Cardiac muscle cell (in vitro differentiated cells and primary cell): Measurements from ENCODE around the gene CACNB4. TPM values are rescaled to one million over a fixed set of nuclear protein-coding genes. Genes with fewer than 3 reads are reported as not detected.

Experiments used
- DNase-seq, 2 donors: peaks; one replicate each; pipeline versions ENCODE4 v3.0.0 to v3.0.0-alpha.2; 2010 to 2017; ENCODE audit warnings: low read depth in 1 of 2, low spot score in 1 of 2
- H3K27ac ChIP-seq: fragments of 200-600 bp; sonication (generic); 2 replicates; pipeline ENCODE4 v1.5.1; 2016
- H3K27me3 ChIP-seq: fragments of 200-600 bp; sonication (generic); 2 replicates; pipeline ENCODE4 v1.6.0; 2016; ENCODE audit warnings: control low read depth
- H3K36me3 ChIP-seq: fragments of 200-600 bp; sonication (generic); 2 replicates; pipeline ENCODE4 v1.5.1; 2016; ENCODE audit warnings: control low read depth
- H3K4me1 ChIP-seq: fragments of 200-600 bp; sonication (generic); 2 replicates; pipeline ENCODE4 v1.8.1; 2017; ENCODE audit warnings: low read depth, mild to moderate bottlenecking, mixed run types
- H3K4me3 ChIP-seq: fragments of 200-600 bp; sonication (generic); 2 replicates; pipeline ENCODE4 v1.5.1; 2016; ENCODE audit warnings: mild to moderate bottlenecking
- H3K9me3 ChIP-seq: fragments of 200-600 bp; sonication (generic); 2 replicates; pipeline ENCODE4 v1.5.1; 2017; ENCODE audit warnings: low read depth, mild to moderate bottlenecking, control low read depth
- CTCF ChIP-seq: IDR thresholded peaks from 2 replicates; pipeline ENCODE4 v1.5.1; 2012; ENCODE audit warnings: low read depth, mild to moderate bottlenecking, low read length
- polyA plus RNA-seq: library from polyadenylated mRNA; unstranded; fragments of >200 nt; fragmentation: Nextera tagmentation; extraction: Ambion mirVana; gene quantifications from 2 replicates; pipeline ENCODE4 v1.2.1, GENCODE V29; 2016
- total RNA-seq: library from RNA; depleted of rRNA; stranded (reverse); fragments of >200 nt; gene quantifications from 2 replicates; pipeline ENCODE4 v1.2.3, GENCODE V29; 2016

Gene CACNB4
- total and polyA plus RNA-seq, 2 experiments from 2014 or later, result 0.09 to 0.18 TPM

GRCh38 chr2:151861174-151861573 lies 237.7 kb downstream of the CACNB4 start:
- no peak for TF ChIP-seq CTCF
- no peak overlapping the region for H3K27ac ChIP-seq

GRCh38 chr2:151860613-151861146 lies 238.2 kb downstream of the CACNB4 start:
- Histone ChIP-seq H3K4me3 (no peak overlapping the region), H3K4me1 (no peaks in the 10 kb centered on the region), H3K9me3 (no peaks in the 10 kb centered on the region), H3K27me3 (no peaks in the 10 kb centered on the region), H3K36me3 (no peaks in the 10 kb centered on the region), H3K27ac (no peak overlapping the region)
- TF ChIP-seq CTCF, result no peak
- DNase-seq, result no peak

More at GRCh38 chr2:151861174-151861573, 237.7 kb downstream of the CACNB4 start:
- H3K27me3 ChIP-seq, result no peaks in the 10 kb centered on the region
- no peaks in the 10 kb centered on the region for H3K9me3 ChIP-seq
- DNase-seq, result no peak
- H3K36me3 ChIP-seq, result no peaks in the 10 kb centered on the region
- H3K4me3 ChIP-seq, result no peak overlapping the region
- no peaks in the 10 kb centered on the region for H3K4me1 ChIP-seq

GRCh38 chr2:151860210-151860609 lies 238.6 kb downstream of the CACNB4 start:
- Histone ChIP-seq H3K4me1 (no peaks in the 10 kb centered on the region), H3K9me3 (no peaks in the 10 kb centered on the region), H3K36me3 (no peaks in the 10 kb centered on the region), H3K4me3 (no peak overlapping the region), H3K27me3 (no peaks in the 10 kb centered on the region), H3K27ac (no peak overlapping the region)
- no peak for TF ChIP-seq CTCF
- no peak for DNase-seq

GRCh38 chr2:151857650-151858049 lies 241.2 kb downstream of the CACNB4 start:
- Histone ChIP-seq H3K4me3 (no peak overlapping the region), H3K27ac (no peak overlapping the region), H3K4me1 (no peaks in the 10 kb centered on the region), H3K36me3 (no peaks in the 10 kb centered on the region), H3K27me3 (no peaks in the 10 kb centered on the region), H3K9me3 (no peaks in the 10 kb centered on the region)
- no peak for DNase-seq
- TF ChIP-seq CTCF, result no peak

DNA sequence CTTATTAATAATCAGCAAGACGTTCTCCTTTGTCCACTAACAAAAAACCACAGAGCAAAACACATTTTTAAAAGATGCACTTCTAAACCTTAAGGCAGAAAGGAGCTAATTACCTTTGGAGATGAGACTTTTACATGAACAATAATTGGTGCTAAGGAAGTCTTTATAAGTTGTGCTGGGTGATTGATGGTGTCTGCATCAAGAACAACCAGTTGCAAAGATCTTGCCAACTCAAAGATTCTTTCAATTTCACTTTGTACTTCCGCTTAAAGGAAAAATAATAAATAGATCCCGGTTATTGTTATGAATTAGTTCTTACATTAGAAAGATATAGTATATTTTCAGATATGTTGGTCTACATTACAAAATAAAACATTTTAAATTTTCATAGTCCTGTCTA lies 243.7 kb downstream of the CACNB4 start:
- H3K4me3 ChIP-seq, result no peak overlapping the region
- H3K27ac ChIP-seq, result no peak overlapping the region
- H3K4me1 ChIP-seq, result peaks cover 10% of the 10 kb centered on the region
- no peak for DNase-seq
- TF ChIP-seq CTCF, result no peak
- no peaks in the 10 kb centered on the region for H3K9me3 ChIP-seq
- H3K36me3 ChIP-seq, result no peaks in the 10 kb centered on the region
- no peaks in the 10 kb centered on the region for H3K27me3 ChIP-seq
